Left renal cortex interstitium (tissue), 4 donors: ENCODE results near the gene DYRK1A. TPM values are rescaled to one million over a fixed set of nuclear protein-coding genes. Genes with fewer than 3 reads are reported as not detected.
A peak's percentile ranks its signal among the peaks of the same experiment; 100 is the strongest.

Source experiments
- DNase-seq, 4 donors: peaks; one replicate each; pipeline ENCODE4 v3.0.0-alpha.2; 2013; ENCODE audit warnings: low read depth in 4 of 4, low spot score in 2 of 4, missing footprints in 1 of 4
- polyA plus RNA-seq, 4 donors: library from polyadenylated mRNA; unstranded; fragments of 120-200 nt; gene quantifications; one replicate each; pipeline ENCODE4 v1.2.1, GENCODE V29; 2013; ENCODE audit not compliant: insufficient read length in 4 of 4

The DYRK1A gene
- polyA plus RNA-seq, 4 donors: 58.9 to 69.4 (median 66.1) TPM

DNA sequence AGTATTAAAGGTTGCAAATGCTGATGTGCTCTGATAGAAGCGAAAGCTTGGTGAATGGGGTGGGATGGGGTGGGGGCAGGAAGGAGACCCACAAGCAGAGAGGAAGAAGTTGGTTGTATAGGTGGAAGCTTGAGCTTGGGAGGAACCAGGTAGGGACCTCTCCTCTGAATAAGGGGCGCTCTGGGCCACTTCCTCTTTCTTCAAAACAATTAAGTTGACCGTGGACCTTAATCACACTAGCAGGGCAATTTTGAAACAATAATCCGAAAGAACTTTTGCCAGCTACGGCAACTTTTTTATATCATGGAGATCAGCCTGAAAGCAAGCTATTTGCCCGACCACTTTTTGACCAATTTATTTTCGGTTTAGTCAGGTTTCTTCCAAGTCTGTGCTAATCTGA, 1.9 kb upstream of the DYRK1A start:
- no peak for DNase-seq

DNA sequence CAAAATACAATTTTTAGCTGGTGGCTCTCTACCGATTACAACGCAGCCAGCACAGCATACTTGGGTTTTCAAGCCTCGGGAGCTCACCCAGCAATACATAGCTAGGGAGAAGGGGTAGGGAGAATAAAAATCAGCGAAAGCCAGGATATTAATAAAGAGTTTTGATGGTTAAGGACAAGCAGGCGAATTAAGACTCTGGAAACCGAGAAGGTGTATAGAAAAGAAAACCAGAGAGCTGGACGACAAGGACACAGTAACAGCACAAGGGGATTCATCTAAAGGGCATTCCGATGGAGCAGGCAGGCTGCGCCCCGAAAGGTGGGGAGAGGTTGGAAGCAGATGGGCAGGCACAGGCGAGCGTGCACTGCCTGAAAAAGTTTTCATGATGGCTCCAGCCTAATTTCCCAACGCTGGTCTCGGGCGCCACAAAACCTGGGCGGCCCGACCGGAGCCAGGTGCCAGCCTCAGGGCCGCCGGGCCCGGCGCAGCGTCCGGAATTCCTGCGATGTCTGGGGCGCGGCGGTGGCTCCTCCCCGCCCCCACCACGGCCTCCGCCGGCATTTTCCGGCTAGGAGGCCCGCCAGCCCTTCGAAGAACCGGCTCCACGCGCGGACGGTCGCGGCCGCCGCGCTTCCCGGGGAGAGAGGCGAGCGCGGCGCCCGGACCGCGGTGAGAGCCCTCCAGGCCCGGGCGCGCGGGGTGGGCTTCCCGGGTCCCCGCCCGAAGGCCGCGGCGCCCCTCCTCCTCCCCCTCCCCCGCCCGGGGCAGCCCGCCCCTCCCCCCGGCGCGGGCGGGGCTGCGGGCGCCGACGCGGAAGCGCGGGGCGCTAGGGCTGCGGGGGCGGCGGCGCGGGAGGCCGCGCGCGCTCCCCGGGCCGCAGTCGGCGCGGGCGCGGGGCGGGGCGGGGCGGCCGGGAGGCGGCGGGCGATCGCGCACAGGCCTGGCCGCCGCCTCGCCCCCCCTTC, 774 bp upstream of the DYRK1A start:
- peak in 2 of 4 donors; percentile 52 to 62 for DNase-seq

DNA sequence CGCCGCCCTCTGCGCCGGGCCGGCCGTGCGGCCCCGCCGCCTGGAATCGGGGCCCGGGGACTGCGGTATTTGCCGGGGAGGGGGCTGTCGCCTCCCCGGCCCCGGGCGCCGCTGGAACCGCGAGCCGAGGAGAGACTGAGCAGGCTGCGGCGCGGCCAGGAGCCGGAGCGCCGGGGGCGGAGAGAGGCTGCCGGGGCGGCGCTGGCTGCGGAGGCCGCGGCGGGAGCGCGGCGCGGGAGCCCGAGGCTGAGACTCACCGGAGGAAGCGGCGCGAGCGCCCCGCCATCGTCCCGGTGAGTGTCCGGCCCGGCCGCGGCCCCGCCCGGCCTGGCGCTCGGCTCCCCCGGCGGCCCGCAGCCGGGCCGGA, 746 bp downstream of the DYRK1A start:
- no peak for DNase-seq

DNA sequence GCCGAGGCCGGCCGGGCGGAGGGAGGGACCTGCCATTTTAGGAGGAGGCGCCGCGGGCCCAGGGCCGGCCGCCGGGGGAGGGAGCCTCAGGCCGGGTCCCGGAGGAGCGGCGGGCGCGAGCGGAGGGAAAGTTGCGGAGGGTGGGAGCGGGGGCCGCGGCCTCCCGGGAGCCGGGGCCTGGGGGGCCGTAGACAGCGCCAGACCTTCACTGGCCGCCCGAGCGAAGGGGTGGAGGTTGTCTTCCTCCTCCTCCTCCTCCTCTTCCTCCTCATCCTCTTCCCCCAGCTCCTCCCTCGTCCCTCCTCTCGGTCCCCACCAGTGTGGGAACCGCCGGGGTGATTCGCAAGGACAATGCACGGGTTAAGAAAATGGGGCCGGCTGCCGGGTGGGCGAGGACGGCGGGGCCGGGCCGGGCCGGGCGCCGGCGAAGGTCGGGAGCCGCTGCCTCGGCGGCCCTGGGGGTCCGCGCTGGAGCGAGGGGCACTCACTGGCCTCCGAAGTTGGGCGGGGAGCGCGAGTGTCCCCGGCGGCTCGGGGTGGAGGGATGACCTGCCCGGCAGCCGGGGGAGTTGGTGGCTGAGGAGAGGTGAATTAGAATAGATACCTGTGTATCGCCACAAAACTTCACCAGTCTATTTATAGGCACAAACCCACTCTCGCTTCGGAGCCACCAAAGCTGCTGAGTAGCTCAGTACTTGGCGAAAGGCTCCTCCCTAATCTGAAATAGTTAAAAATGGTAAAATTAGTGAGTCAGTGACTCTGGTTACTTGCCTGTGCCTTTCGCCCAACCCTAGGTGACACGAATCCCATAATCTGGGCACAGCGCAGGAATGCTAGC, 1.3 kb downstream of the DYRK1A start:
- DNase-seq: no peak

DNA sequence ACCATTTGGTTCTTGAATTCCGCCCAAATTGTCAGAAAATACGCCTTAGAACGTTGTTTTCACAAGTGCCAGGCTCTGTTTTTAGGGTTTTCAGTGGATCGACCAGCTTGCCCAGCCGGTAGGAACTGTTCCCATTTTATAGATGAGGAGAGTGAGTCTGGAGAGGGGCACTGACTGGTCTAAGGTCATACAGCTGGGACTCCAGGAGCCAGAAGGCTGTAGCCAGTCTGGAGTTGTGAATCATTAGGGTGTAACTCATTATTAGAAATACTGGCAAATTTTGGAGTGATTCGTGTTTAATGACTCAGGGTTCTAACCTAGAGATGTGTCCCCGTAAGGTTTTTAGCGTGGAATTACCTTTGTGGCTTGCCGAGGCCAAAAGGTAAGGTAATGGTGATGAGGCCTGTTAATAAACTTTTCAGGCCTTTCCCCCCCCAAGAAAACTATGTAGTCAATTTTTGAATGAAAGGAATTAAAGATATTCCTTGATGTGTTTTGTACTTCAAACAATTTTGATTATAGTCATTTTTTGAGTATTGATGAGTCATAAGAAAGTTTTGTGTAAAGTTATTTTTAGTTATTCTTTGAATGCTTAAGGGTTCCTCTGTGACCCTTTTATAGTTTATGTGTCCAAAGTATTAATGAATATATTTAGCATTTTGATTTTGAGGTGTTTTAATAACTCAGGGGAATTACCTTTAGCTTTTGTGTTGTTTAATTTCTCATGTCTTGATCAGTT, 2.1 kb downstream of the DYRK1A start:
- no peak for DNase-seq

DNA sequence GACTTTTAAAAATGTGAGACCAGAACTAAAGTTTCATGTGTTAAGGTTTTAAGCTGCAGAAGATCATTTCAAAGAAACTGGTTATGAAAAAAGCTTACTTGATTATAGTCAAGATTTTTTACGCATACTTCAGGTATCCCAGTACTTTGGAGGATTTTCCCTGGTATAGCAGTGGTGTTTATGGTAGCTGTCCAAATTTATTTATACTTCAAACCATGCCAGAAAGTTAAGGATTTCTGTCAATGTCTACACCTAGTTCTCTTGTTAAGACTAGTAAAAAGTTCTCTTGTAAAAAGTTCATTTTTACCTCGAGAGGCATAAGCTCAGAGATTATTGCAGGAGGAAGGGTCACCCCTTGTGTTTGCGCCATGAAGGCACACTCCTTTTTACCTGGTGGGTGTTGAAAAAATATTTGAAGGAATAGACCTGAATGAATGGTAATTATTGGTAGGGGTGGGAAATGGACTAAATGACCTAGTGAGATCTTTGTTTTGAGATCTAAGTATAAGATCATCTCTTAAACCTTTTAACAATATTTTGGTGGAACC, 2.8 kb downstream of the DYRK1A start:
- DNase-seq: no peak

DNA sequence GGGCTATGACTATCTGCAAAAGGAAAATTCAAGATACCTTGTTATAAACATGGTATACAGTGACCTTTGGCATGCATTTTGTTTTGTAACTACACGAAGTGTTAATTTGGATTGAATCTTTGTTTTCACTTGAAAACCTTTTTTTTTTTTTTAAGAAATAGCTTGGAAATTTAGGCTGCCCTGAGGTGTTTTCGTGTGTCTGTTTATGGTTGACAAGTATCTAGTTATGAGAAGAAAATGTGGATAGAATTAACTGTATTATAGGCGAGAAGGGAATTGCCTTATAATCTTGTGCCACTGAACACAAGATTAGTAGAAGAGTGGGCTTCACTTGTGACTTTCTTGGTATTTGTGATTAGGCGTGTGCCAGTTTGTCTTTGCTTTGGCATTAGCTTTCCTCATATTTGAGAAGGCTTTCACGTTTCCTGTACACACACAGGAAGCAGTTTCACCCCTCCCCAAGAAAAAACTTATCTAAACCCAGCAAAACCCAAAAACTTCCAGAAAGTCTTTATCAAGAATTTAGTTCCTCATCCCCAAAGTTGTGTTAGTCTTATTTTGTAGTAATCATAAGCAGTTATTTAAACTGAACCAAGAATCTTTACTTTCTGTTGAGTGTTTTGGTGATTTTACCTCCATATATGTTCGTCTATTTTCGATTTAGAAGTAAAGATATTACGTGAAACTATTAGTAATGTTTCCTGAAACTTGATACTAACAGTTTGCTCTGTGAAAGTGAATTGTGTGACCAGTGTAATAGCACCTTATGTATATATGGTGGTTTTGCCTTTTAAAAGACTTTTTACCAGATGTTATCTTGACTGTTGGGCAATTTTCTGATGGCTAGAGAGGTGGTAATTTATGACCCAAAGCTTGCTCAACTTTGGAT, 3.8 kb downstream of the DYRK1A start:
- no peak for DNase-seq

DNA sequence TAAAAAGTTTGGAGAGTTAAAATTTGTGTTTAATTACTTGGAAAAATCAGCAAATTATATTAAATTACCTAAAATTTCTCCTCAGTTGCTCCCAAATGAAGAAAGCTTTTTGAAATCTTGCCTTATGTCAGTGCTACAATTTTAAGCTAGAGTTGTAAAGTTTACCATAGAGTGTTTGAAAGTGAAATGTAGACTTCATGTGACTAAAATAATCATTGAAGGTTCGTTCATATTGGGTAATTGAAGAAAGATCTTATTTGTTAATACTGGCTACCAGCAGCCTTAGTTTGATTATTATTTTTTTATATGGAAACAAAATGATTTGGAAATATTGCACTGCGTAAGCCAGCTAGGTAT, 4.4 kb downstream of the DYRK1A start:
- DNase-seq: no peak

DNA sequence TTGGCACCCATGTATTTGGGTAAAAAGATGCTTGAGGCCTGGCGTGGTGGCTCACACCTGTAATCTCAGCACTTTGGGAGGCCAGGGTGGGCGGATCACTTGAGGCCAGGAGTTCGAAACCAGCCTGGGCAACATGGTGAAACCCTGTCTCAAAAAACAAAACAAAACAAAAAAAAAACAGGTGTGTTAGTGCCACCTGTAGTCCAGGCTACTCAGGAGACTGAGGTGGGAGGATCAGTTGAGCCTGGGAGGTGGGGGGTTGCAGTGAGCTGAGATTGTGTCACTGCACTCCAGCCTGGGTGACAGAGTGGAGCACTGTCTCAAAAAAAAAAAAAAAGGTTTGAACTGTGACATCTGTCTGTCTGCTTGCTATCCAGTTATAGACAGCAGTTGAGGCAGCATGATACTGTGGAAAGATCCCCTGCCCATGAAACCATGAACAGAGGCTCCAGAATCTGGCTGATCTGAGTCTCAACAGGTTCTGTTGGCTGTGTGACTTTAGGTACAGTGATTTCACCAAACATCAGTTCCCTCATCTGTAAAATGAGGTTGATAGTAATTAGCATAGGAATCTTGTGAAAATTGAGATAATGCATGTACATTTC, 5.7 kb downstream of the DYRK1A start:
- no peak for DNase-seq

DNA sequence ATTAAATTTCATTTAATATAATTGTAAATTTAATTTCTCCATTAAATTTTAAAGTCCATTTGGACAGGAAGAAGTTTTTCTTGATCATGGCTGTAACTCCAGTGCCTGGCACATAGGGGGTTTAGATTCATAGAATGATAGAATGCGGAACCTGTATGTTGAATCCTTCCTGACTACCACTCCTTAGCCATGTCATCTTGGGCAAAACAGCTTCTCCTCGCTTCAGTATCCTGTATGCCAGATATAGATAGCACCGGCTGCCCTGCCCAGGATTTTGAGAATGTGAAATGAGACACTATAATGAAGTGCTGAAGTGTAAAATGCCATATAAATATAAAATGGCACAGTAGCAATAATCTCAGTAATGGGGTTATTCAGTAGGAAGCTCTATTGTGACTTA, 6.4 kb downstream of the DYRK1A start:
- DNase-seq: no peak

DNA sequence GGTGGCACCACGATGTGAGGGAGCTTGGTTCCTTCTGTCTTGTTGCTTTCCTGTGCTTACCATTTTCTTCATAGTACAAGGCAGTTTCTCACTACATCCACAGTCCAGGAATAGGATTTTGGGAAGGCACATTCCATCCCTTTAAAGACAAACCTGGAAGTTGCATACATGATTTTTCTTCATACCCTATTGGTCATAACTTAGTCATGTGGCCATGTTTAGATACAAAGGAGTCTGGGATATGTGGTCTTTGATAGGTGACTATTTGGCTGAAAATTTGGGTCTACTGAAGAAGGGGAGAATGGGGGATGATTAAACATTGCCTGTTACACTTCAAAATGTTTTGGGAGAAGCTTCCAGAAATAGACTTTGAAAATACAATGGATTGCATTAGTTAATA, 7.0 kb downstream of the DYRK1A start:
- DNase-seq: no peak

DNA sequence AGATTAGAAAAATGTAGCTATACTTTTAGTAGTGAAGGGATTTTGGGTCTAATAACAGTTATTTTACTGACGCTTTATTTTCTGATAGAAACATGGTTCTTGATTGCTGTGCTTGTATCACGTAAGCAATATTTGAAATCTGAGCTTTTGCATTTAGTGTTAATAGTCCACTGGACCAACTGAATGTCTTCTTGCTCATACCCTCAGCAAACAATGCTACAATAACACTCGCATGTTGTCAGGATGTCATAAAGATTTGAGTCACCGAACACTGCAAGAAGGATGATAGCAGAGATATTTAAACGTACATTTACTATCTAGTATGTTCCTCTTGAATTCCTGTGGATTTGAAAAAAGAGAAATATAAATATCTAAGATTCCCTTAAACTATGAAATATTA, 7.5 kb downstream of the DYRK1A start:
- no peak for DNase-seq

DNA sequence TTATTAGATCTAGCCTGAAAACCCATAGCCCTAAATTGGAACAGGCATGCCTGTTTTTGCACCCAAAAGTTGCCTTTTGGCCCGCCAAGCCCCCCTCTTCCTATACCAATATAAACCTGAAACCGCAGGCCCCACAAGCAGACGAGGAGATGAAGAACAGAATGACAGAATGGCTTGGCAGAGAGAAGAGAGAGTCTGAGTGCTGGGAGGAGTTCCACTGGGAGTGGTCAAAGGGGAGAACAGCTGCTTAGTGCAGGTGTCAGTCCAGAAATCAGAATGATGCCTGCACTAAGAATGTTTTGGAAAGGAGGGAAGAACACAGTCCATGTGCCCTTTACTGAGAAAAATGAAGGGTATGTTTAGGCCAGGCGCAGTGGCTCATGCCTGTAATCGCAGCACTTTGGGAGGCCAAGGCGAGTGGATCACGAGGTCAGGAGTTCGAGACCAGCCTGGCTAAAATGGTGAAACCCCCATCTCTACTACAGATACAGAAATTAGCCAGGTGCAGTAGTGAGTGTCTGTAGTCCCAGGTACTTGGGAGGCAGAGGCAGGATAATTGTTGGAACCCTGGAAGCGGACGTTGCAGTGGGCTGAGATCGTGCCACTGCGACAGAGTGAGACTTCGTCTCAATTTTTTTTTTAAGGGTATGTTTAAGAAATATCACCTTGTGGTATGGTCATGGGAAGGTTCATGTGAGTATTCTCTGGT, 9.4 kb downstream of the DYRK1A start:
- no peak for DNase-seq

DNA sequence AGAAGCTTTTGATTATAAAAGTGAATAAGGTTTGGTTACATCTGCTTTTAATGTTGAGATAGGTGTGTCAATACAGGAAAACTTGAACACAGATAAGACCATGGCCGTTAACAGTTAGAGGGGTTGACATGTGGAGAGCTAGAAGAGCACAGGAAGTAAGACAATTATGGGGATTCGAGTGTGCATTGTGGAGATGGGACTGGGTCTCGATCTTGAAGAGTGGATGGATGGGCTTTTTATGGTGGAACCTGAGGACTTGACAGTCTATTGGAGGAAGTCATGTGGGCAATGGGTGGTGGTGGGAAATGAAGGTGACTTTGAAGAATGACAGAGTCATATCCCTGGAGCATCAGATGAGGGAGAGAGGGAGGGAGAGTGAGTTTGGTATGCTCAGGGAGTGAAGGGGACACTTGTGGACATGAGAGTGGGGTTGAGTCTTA, 12.1 kb downstream of the DYRK1A start:
- DNase-seq: no peak

DNA sequence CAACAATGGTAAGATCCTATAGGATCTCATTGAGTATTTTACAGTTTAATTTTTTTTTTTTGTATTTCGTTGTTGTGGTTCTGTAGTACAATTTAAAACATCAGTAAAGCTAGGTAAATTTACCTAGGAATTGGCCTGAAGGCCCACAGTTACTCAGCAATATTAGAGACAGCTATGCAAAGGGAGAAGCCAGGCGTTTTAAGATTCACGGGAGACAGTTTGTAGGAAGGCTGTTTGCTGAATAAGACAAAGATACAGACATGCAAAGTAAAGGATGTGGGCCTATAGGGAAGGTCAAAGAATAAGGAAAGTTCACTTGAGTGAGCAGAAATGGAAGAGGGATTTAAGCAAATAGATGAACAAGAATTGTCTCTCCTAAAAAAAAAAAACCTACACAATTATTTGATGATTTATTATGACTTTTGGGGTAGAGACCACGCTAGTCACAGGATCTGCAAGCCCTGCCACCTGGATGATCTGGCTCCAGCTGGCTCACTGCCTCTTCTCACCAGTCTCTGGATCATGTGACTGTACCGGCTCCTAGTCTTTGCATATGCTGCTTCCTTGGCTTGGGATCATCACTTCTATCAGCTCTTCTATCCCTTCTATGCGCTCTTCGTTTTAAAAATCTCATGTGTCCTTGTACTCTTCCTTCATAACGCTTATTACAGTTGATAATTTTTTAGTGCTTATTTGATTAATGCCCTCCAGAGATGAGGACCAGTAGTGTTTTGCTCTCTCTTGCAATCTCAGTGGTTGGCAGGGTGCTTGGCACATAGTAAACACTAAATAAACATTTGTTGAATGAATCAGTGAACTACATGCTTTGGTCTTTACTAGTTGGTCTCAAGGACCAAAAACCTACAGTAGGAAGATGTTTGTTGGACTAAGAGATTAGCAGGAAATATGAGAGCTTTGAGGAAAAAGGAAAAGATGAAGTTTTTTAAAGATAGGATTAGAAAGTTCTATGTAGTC, 14.1 kb downstream of the DYRK1A start:
- DNase-seq: no peak

DNA sequence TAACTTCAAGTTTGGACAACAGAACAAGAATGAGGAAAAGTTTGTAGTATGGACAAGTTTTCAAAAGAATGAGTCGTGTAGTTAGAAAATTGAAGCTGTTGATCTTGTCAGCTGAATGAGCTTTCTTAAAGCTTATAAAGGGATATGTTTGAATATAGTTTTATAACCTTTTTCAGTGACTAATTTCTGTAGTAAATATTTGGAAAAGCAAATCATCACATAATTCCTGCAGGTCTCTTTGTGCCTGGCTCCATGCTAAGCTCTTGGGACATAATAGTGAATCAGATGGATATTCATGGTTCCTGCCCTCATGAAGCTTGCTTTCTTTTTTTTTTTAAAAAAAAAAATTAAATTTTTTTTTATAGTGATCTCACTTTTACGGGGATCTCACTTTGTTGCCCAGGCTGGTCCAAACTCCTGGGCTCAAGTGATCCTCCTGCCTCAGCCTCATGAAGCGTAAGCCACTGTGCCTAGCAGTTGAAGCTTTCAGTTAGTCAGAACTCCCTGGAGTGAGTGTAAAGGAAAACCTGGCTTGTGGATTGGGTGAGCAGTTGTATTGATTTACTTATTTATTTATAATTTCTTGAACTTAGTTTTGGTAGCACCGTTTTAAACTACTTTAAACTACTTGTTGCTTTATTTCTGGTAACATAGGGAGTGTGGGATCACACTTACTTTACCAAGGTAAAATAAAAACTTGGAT, 15.5 kb downstream of the DYRK1A start:
- DNase-seq: no peak

DNA sequence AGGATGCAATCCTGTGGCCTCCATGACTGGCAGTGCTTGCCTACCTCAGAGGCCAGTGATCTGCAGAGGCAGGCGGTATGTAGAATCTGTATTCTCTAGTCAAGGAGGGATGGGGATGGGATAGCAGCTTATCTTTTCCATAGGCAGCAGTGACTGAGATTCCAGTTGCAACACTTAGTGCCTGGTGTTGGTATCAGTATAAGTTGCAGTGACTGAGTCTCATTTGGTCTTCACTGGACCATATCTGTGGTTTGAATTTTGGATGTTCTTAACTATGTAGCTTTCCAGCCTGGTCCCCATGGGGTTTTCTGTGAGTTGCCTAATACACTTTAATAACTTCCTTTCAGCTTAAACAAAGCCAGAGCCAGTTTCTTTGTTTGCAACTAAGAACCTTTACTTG, 16.5 kb downstream of the DYRK1A start:
- no peak for DNase-seq
